ENCODE measurements around the gene SLC32A1.

SLC32A1 gene

GRCh38 chr20:38725931-38726803 is 1.9 kb downstream of the SLC32A1 start:
- peak in 1 of 2 donors; percentile 33 for DNase-seq (ENCODE audit: low read depth in 2 of 2)

- peak in 1 of 2 donors; percentile 21 for DNase-seq (ENCODE audit: low read depth in 2 of 2)
Measured at GRCh38 chr20:38726804-38727606, 2.7 kb downstream of the SLC32A1 start.

GRCh38 chr20:38727607-38728190 is 3.4 kb downstream of the SLC32A1 start:
- DNase-seq (ENCODE audit: low read depth in 2 of 2): no peak

- DNase-seq (ENCODE audit: low read depth in 2 of 2): no peak
Measured at GRCh38 chr20:38728191-38728781, 4.0 kb downstream of the SLC32A1 start.

GRCh38 chr20:38728911-38729642 is 4.8 kb downstream of the SLC32A1 start:
- DNase-seq (ENCODE audit: low read depth in 2 of 2): no peak

- DNase-seq (ENCODE audit: low read depth in 2 of 2): no peak
Measured at GRCh38 chr20:38729767-38730166, 5.5 kb downstream of the SLC32A1 start.

- no peak for DNase-seq (ENCODE audit: low read depth in 2 of 2)
Measured at GRCh38 chr20:38730167-38730988, 6.1 kb downstream of the SLC32A1 start.

- DNase-seq (ENCODE audit: low read depth in 2 of 2): peak; percentile 44 to 56
Measured at GRCh38 chr20:38730989-38731737, 6.9 kb downstream of the SLC32A1 start.

- no peak for DNase-seq (ENCODE audit: low read depth in 2 of 2)
Measured at GRCh38 chr20:38731738-38732113, 7.4 kb downstream of the SLC32A1 start.

- DNase-seq (ENCODE audit: low read depth in 2 of 2): no peak
Measured at GRCh38 chr20:38732981-38733380, 8.7 kb downstream of the SLC32A1 start.

GRCh38 chr20:38735172-38735571 is 10.9 kb downstream of the SLC32A1 start:
- no peak for DNase-seq (ENCODE audit: low read depth in 2 of 2)

GRCh38 chr20:38737887-38738286 is 13.6 kb downstream of the SLC32A1 start:
- DNase-seq (ENCODE audit: low read depth in 2 of 2): no peak

- DNase-seq (ENCODE audit: low read depth in 2 of 2): no peak
Measured at GRCh38 chr20:38745757-38746156, 21.5 kb downstream of the SLC32A1 start.

GRCh38 chr20:38747495-38748096 is 23.3 kb downstream of the SLC32A1 start:
- no peak for DNase-seq (ENCODE audit: low read depth in 2 of 2)

GRCh38 chr20:38748097-38748860 is 24.0 kb downstream of the SLC32A1 start, which contains the start of gene ACTR5:
ACTR5 (plus strand) TSS chr20:38748460; CDS start chr20:38748479, 19 bp downstream.
- DNase-seq (ENCODE audit: low read depth in 2 of 2): peak; percentile 95 to 96

- peak in 1 of 2 donors; percentile 25 for DNase-seq (ENCODE audit: low read depth in 2 of 2)
Measured at GRCh38 chr20:38748861-38749149, 24.5 kb downstream of the SLC32A1 start.

- DNase-seq (ENCODE audit: low read depth in 2 of 2): no peak
Measured at GRCh38 chr20:38751360-38751976, 27.2 kb downstream of the SLC32A1 start.

GRCh38 chr20:38752029-38752428 is 27.7 kb downstream of the SLC32A1 start:
- DNase-seq (ENCODE audit: low read depth in 2 of 2): no peak
